ENCODE data around the gene CTPS1.

CTPS1 gene

GRCh38 chr1:40978886-40979240 is 633 bp upstream of the CTPS1 start:
- no peak for ATAC-seq
- TF ChIP-seq ZNF565 (CRISPR knock-in tag; conservative IDR thresholded peaks at IDR 0.05; ENCODE audit: low read depth) (no peak), TSHZ2 (CRISPR knock-in tag; IDR thresholded peaks at IDR 0.05) (no peak), ZNF70 (CRISPR knock-in tag; IDR thresholded peaks at IDR 0.05) (no peak), POU6F1 (CRISPR knock-in tag; IDR thresholded peaks at IDR 0.05; ENCODE audit: borderline replicate concordance, low read depth) (no peak), PATZ1 (CRISPR knock-in tag; IDR thresholded peaks at IDR 0.05; ENCODE audit: borderline replicate concordance) (no peak), ISL1 (CRISPR knock-in tag; IDR thresholded peaks at IDR 0.05) (no peak), PPARA (CRISPR knock-in tag; IDR thresholded peaks at IDR 0.05; ENCODE audit: borderline replicate concordance) (no peak), OSR1 (CRISPR knock-in tag; IDR thresholded peaks at IDR 0.05) (no peak), TOX (CRISPR knock-in tag; IDR thresholded peaks at IDR 0.05; ENCODE audit: borderline replicate concordance) (no peak), BACH2 (CRISPR knock-in tag; IDR thresholded peaks at IDR 0.05; ENCODE audit: borderline replicate concordance) (no peak), SNAI2 (CRISPR knock-in tag; IDR thresholded peaks at IDR 0.05) (no peak), CSRNP3 (CRISPR knock-in tag; IDR thresholded peaks at IDR 0.05) (no peak)

GRCh38 chr1:40980068-40980452 is 564 bp downstream of the CTPS1 start:
- no peak for ATAC-seq
- TF ChIP-seq CREB5 (CRISPR knock-in tag; IDR thresholded peaks at IDR 0.05; ENCODE audit: low read depth) (no peak), ZNF8 (CRISPR knock-in tag; IDR thresholded peaks at IDR 0.05) (no peak), GLIS3 (CRISPR knock-in tag; IDR thresholded peaks at IDR 0.05) (no peak)

- TF ChIP-seq CSDC2 (CRISPR knock-in tag; IDR thresholded peaks at IDR 0.05): no peak
- no peak for TF ChIP-seq ZC3H10 (CRISPR knock-in tag; IDR thresholded peaks at IDR 0.05)
- no peak for TF ChIP-seq TCF4 (CRISPR knock-in tag; IDR thresholded peaks at IDR 0.05; ENCODE audit: borderline replicate concordance)
- TF ChIP-seq RARB (CRISPR knock-in tag; IDR thresholded peaks at IDR 0.05): no peak
- no peak for TF ChIP-seq ZFP30 (CRISPR knock-in tag; IDR thresholded peaks at IDR 0.05)
- no peak for TF ChIP-seq CSRNP3 (CRISPR knock-in tag; IDR thresholded peaks at IDR 0.05)
- no peak for TF ChIP-seq PPARA (CRISPR knock-in tag; IDR thresholded peaks at IDR 0.05; ENCODE audit: borderline replicate concordance)
- no peak for TF ChIP-seq TOX (CRISPR knock-in tag; IDR thresholded peaks at IDR 0.05; ENCODE audit: borderline replicate concordance)
- TF ChIP-seq BACH2 (CRISPR knock-in tag; IDR thresholded peaks at IDR 0.05; ENCODE audit: borderline replicate concordance): no peak
- TF ChIP-seq ARNTL (CRISPR knock-in tag; IDR thresholded peaks at IDR 0.05; ENCODE audit: borderline replicate concordance, low read depth): no peak
- no peak for TF ChIP-seq ESRRG (CRISPR knock-in tag; IDR thresholded peaks at IDR 0.05)
- TF ChIP-seq ZFP3 (CRISPR knock-in tag; IDR thresholded peaks at IDR 0.05): no peak
- no peak for TF ChIP-seq OSR1 (CRISPR knock-in tag; IDR thresholded peaks at IDR 0.05)
- no peak for TF ChIP-seq GLIS3 (CRISPR knock-in tag; IDR thresholded peaks at IDR 0.05)
- TF ChIP-seq ZNF565 (CRISPR knock-in tag; conservative IDR thresholded peaks at IDR 0.05; ENCODE audit: low read depth): no peak
- no peak for TF ChIP-seq ISL1 (CRISPR knock-in tag; IDR thresholded peaks at IDR 0.05)
- no peak for ATAC-seq
These were observed 1.1 kb downstream of the CTPS1 start for GRCh38 chr1:40980453-40981121.

All from SK-N-SH treated with all-trans-retinoic acid at 6 μM for 48 hours (cell line).